ENCODE data around the gene FOXL3. TPM values are rescaled to one million over a fixed set of nuclear protein-coding genes. Genes with fewer than 3 reads are reported as not detected.
A peak's percentile ranks its signal among the peaks of the same experiment; 100 is the strongest.

The FOXL3 gene
- total RNA-seq, 1 donor from 2014 or later, result not detected

- Histone ChIP-seq H3K9me3 (peaks cover 3% of the 10 kb centered on the region), H3K27me3 (ENCODE audit: low read depth) (peaks cover 5% of the 10 kb centered on the region), H3K27ac (no peak overlapping the region), H3K36me3 (no peaks in the 10 kb centered on the region), H3K4me1 (no peaks in the 10 kb centered on the region), H3K4me3 (no peak overlapping the region)
- DNase-seq (no peak), ATAC-seq (peak in 1 of 2 donors; percentile 21)
- intact Hi-C loops (cut with DNase I), result no loop called here
- TF ChIP-seq, protein P1, sequence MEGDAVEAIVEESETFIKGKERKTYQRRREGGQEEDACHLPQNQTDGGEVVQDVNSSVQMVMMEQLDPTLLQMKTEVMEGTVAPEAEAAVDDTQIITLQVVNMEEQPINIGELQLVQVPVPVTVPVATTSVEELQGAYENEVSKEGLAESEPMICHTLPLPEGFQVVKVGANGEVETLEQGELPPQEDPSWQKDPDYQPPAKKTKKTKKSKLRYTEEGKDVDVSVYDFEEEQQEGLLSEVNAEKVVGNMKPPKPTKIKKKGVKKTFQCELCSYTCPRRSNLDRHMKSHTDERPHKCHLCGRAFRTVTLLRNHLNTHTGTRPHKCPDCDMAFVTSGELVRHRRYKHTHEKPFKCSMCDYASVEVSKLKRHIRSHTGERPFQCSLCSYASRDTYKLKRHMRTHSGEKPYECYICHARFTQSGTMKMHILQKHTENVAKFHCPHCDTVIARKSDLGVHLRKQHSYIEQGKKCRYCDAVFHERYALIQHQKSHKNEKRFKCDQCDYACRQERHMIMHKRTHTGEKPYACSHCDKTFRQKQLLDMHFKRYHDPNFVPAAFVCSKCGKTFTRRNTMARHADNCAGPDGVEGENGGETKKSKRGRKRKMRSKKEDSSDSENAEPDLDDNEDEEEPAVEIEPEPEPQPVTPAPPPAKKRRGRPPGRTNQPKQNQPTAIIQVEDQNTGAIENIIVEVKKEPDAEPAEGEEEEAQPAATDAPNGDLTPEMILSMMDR (IDR thresholded peaks at IDR 0.05), result no peak
Observed at GRCh38 chr7:276230-276835, 13.6 kb upstream of the FOXL3 start.

GRCh38 chr7:277228-277627, 12.7 kb upstream of the FOXL3 start:
- Histone ChIP-seq H3K27me3 (ENCODE audit: low read depth) (peaks cover 5% of the 10 kb centered on the region), H3K27ac (no peak overlapping the region), H3K4me3 (no peak overlapping the region), H3K36me3 (no peaks in the 10 kb centered on the region), H3K4me1 (no peaks in the 10 kb centered on the region), H3K9me3 (peaks cover 3% of the 10 kb centered on the region)
- DNase-seq (no peak), ATAC-seq (no peak)
- TF ChIP-seq, protein P1 (IDR thresholded peaks at IDR 0.05), result no peak
- intact Hi-C loops (cut with DNase I), result no loop called here

DNA sequence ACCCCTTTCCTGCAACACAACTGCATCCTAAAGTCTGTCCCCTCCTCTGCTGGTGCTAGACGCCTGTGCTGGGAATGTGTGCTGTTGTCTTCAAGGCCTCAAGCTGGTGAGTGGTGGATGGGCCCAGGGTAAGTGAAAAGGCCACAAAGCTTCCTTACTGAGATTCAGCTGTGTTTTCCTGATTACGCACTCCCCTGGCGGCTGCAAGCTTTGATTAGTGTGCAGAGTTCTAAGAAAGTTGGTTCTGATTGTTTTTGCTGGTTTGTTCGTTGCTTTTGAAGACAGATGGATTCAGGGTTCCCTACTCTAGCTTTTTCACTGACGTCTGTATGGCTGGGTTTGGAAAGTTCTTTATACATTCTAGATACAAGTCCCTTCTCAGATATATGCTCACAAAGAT, 11.9 kb upstream of the FOXL3 start:
- no peak overlapping the region for H3K4me3 ChIP-seq
- ATAC-seq (no peak), DNase-seq (no peak)
- H3K27ac ChIP-seq, result no peak overlapping the region
- TF ChIP-seq, protein P1 (IDR thresholded peaks at IDR 0.05), result no peak
- peaks cover 3% of the 10 kb centered on the region for H3K9me3 ChIP-seq
- no peaks in the 10 kb centered on the region for H3K4me1 ChIP-seq
- H3K36me3 ChIP-seq, result no peaks in the 10 kb centered on the region
- H3K27me3 ChIP-seq (ENCODE audit: low read depth), result peaks cover 11% of the 10 kb centered on the region
- intact Hi-C loops (cut with DNase I), result no loop called here

GRCh38 chr7:279821-280220, 10.1 kb upstream of the FOXL3 start:
- no peaks in the 10 kb centered on the region for H3K36me3 ChIP-seq
- ATAC-seq, result no peak
- peaks cover 14% of the 10 kb centered on the region for H3K27me3 ChIP-seq (ENCODE audit: low read depth)
- no peak overlapping the region for H3K4me3 ChIP-seq
- TF ChIP-seq, protein P1 (IDR thresholded peaks at IDR 0.05), result no peak
- no peak overlapping the region for H3K27ac ChIP-seq
- no peak for DNase-seq
- intact Hi-C loops (cut with DNase I), result no loop called here
- no peaks in the 10 kb centered on the region for H3K9me3 ChIP-seq
- no peaks in the 10 kb centered on the region for H3K4me1 ChIP-seq

GRCh38 chr7:280461-280860, 9.5 kb upstream of the FOXL3 start:
- DNase-seq (peak; percentile 15), ATAC-seq (no peak)
- Histone ChIP-seq H3K4me3 (no peak overlapping the region), H3K27ac (no peak overlapping the region), H3K27me3 (ENCODE audit: low read depth) (peaks cover 21% of the 10 kb centered on the region), H3K9me3 (no peaks in the 10 kb centered on the region), H3K4me1 (no peaks in the 10 kb centered on the region), H3K36me3 (no peaks in the 10 kb centered on the region)
- TF ChIP-seq, protein P1 (IDR thresholded peaks at IDR 0.05), result no peak
- intact Hi-C loops (cut with DNase I), result no loop called here
